Measurements from ENCODE around the gene TBC1D7. TPM values are rescaled to one million over a fixed set of nuclear protein-coding genes. Genes with fewer than 3 reads are reported as not detected.

Gene TBC1D7
- total RNA-seq, 1 experiment from 2014 or later = 32.1 TPM

DNA sequence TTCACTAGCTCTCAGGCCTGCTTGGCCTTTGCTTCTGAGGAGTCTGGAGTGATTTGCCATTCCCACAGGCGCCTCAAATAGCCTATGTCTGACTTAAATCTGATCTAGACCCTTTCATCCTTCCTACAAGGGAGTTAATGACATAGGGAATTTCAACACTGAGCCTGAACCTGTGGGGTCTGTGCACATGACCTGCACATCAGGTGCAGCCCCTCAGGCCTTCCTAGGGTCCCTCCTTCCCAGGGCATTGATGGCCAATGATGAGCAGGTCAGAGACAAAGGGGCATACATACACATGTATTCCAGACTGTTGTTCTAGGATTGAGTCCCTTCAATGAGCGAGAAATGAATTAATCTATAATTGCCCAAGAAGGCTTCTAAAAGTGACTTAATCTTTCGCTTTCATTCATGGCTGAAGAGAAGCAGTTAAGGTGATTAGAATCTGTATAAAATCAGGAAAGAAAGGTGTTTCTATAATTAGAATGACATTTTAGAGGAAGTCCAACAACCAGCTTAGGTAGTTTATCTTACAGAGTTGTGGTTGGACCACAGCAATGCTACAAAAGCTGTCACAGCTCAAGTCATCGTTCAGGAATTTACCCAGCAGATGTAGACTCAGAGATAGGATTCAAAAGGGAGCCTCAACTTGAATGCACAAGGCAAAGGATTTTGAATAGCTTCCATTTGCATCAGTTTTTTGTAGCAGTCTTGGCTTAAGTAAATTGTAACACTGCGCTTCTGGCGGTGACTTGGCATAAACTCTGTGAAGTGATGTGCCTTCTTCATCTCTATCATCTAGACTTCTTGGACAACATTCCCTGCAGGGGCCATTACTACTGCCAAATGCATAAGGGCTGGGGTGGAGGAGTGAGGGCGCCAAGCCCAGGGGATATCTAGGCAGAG, 27.0 kb upstream of the TBC1D7 start:
- ChIA-PET POLR2A (ENCODE audit: low non-redundant PET) (no interaction called here), CTCF (no interaction called here)
- DNase-seq (ENCODE audit: low spot score) = no peak
- Histone ChIP-seq H3K9me3 (ENCODE audit: low read depth, low read length, poor library complexity, severe bottlenecking) (no peaks in the 10 kb centered on the region), H3K4me1 (ENCODE audit: insufficient read depth, low read length, poor library complexity, severe bottlenecking) (no peaks in the 10 kb centered on the region), H3K27me3 (replicated peaks; ENCODE audit: insufficient read depth, low read depth, low read length, poor library complexity) (no peaks in the 10 kb centered on the region), H3K36me3 (ENCODE audit: insufficient read depth, low read length, poor library complexity, severe bottlenecking) (no peaks in the 10 kb centered on the region), H3K4me3 (ENCODE audit: low read depth, low read length, poor library complexity, severe bottlenecking) (no peak overlapping the region), H3K27ac (ENCODE audit: low read depth, low read length, poor library complexity, severe bottlenecking) (no peak overlapping the region)
- BruUV-seq (replicated peaks) = no TSS peak
- intact Hi-C loops (cut with micrococcal nuclease; ENCODE audit: unreplicated experiment) = no loop called here
- no peak for TF ChIP-seq EZH2 (IDR thresholded peaks at IDR 0.05; ENCODE audit: borderline replicate concordance, low read depth, low read length, poor library complexity, severe bottlenecking)
- TF ChIP-seq, protein P1, sequence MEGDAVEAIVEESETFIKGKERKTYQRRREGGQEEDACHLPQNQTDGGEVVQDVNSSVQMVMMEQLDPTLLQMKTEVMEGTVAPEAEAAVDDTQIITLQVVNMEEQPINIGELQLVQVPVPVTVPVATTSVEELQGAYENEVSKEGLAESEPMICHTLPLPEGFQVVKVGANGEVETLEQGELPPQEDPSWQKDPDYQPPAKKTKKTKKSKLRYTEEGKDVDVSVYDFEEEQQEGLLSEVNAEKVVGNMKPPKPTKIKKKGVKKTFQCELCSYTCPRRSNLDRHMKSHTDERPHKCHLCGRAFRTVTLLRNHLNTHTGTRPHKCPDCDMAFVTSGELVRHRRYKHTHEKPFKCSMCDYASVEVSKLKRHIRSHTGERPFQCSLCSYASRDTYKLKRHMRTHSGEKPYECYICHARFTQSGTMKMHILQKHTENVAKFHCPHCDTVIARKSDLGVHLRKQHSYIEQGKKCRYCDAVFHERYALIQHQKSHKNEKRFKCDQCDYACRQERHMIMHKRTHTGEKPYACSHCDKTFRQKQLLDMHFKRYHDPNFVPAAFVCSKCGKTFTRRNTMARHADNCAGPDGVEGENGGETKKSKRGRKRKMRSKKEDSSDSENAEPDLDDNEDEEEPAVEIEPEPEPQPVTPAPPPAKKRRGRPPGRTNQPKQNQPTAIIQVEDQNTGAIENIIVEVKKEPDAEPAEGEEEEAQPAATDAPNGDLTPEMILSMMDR (conservative IDR thresholded peaks at IDR 0.05; ENCODE audit: low read depth, low read length) = no peak

GRCh38 chr6:13354331-13355042, 26.1 kb upstream of the TBC1D7 start:
- Histone ChIP-seq H3K4me1 (ENCODE audit: insufficient read depth, low read length, poor library complexity, severe bottlenecking) (no peaks in the 10 kb centered on the region), H3K9me3 (ENCODE audit: low read depth, low read length, poor library complexity, severe bottlenecking) (no peaks in the 10 kb centered on the region), H3K36me3 (ENCODE audit: insufficient read depth, low read length, poor library complexity, severe bottlenecking) (no peaks in the 10 kb centered on the region), H3K4me3 (ENCODE audit: low read depth, low read length, poor library complexity, severe bottlenecking) (no peak overlapping the region), H3K27ac (ENCODE audit: low read depth, low read length, poor library complexity, severe bottlenecking) (no peak overlapping the region), H3K27me3 (replicated peaks; ENCODE audit: insufficient read depth, low read depth, low read length, poor library complexity) (no peaks in the 10 kb centered on the region)
- CTCF ChIA-PET = no interaction called here
- TF ChIP-seq, protein P1 (conservative IDR thresholded peaks at IDR 0.05; ENCODE audit: low read depth, low read length) = no peak
- TF ChIP-seq EZH2 (IDR thresholded peaks at IDR 0.05; ENCODE audit: borderline replicate concordance, low read depth, low read length, poor library complexity, severe bottlenecking) = no peak
- no peak for DNase-seq (ENCODE audit: low spot score)
- POLR2A ChIA-PET (ENCODE audit: low non-redundant PET) = no interaction called here
- BruUV-seq (replicated peaks) = no TSS peak
- intact Hi-C loops (cut with micrococcal nuclease; ENCODE audit: unreplicated experiment) = no loop called here

- Histone ChIP-seq H3K36me3 (ENCODE audit: insufficient read depth, low read length, poor library complexity, severe bottlenecking) (no peaks in the 10 kb centered on the region), H3K4me3 (ENCODE audit: low read depth, low read length, poor library complexity, severe bottlenecking) (no peak overlapping the region), H3K27me3 (replicated peaks; ENCODE audit: insufficient read depth, low read depth, low read length, poor library complexity) (no peaks in the 10 kb centered on the region), H3K9me3 (ENCODE audit: low read depth, low read length, poor library complexity, severe bottlenecking) (no peaks in the 10 kb centered on the region), H3K27ac (ENCODE audit: low read depth, low read length, poor library complexity, severe bottlenecking) (no peak overlapping the region), H3K4me1 (ENCODE audit: insufficient read depth, low read length, poor library complexity, severe bottlenecking) (no peaks in the 10 kb centered on the region)
- TF ChIP-seq, protein P1 (conservative IDR thresholded peaks at IDR 0.05; ENCODE audit: low read depth, low read length) = no peak
- TF ChIP-seq EZH2 (IDR thresholded peaks at IDR 0.05; ENCODE audit: borderline replicate concordance, low read depth, low read length, poor library complexity, severe bottlenecking) = no peak
- DNase-seq (ENCODE audit: low spot score) = no peak
- POLR2A ChIA-PET (ENCODE audit: low non-redundant PET) = no interaction called here
- no TSS peak for BruUV-seq (replicated peaks)
- intact Hi-C loops (cut with micrococcal nuclease; ENCODE audit: unreplicated experiment) = no loop called here
- CTCF ChIA-PET = no interaction called here
Measured at GRCh38 chr6:13352165-13352564, 23.8 kb upstream of the TBC1D7 start.

All from A673 (cell line).